Measurements from ENCODE around the gene SNAP91.

- no peak for TF ChIP-seq CTCF (IDR thresholded peaks at IDR 0.05)
- TF ChIP-seq ZFX (IDR thresholded peaks at IDR 0.05; ENCODE audit: borderline replicate concordance): no peak
Measured at GRCh38 chr6:83594941-83595340, 114.0 kb downstream of the SNAP91 start.
